WTC11 (cell line): ENCODE measurements around the gene MYMX. TPM values are rescaled to one million over a fixed set of nuclear protein-coding genes. Genes with fewer than 3 reads are reported as not detected.

Experiments used
- ATF3 ChIP-seq: sonication (generic); formaldehyde crosslinking; conservative IDR thresholded peaks from 2 replicates; pipeline ENCODE4 v1.8.1; 2022; ENCODE audit warnings: mild to moderate bottlenecking, missing genetic modification reagents
- CREM ChIP-seq: sonication (generic); formaldehyde crosslinking; IDR thresholded peaks from 2 replicates; pipeline ENCODE4 v1.8.1; 2022; ENCODE audit warnings: mild to moderate bottlenecking, missing genetic modification reagents, moderate library complexity
- CTCF ChIP-seq: fragments of 200-600 bp; IDR thresholded peaks from 2 replicates; pipeline ENCODE4 v1.8.0; 2022; ENCODE audit warnings: antibody characterized with exemption
- E2F1 ChIP-seq: sonication (generic); formaldehyde crosslinking; IDR thresholded peaks from 2 replicates; pipeline ENCODE4 v1.8.0; 2022; ENCODE audit warnings: mild to moderate bottlenecking, missing genetic modification reagents
- E2F4 ChIP-seq: sonication (generic); formaldehyde crosslinking; IDR thresholded peaks from 2 replicates; pipeline ENCODE4 v1.8.1; 2022; ENCODE audit warnings: low read depth, mild to moderate bottlenecking, moderate library complexity, missing genetic modification reagents, borderline replicate concordance
- ELF4 ChIP-seq: sonication (generic); formaldehyde crosslinking; IDR thresholded peaks from 2 replicates; pipeline ENCODE4 v1.8.1; 2022; ENCODE audit warnings: low read depth, mild to moderate bottlenecking, moderate library complexity, missing genetic modification reagents
- FOXK1 ChIP-seq: sonication (generic); formaldehyde crosslinking; IDR thresholded peaks from 2 replicates; pipeline ENCODE4 v1.8.0; 2022; ENCODE audit warnings: mild to moderate bottlenecking, moderate library complexity, missing genetic modification reagents
- FOXP1 ChIP-seq: sonication (generic); formaldehyde crosslinking; IDR thresholded peaks from 2 replicates; pipeline ENCODE4 v1.8.0; 2022; ENCODE audit warnings: missing genetic modification reagents, mild to moderate bottlenecking, moderate library complexity, borderline replicate concordance
- FOXP4 ChIP-seq: sonication (generic); formaldehyde crosslinking; IDR thresholded peaks from 2 replicates; pipeline ENCODE4 v1.8.0; 2022; ENCODE audit warnings: mild to moderate bottlenecking, missing genetic modification reagents
- GABPB1 ChIP-seq: sonication (generic); formaldehyde crosslinking; IDR thresholded peaks from 2 replicates; pipeline ENCODE4 v1.8.1; 2023; ENCODE audit warnings: mild to moderate bottlenecking, missing genetic modification reagents
- GRHL2 ChIP-seq: fragments of 250-450 bp; sonication (Bioruptor Pico); IDR thresholded peaks from 2 replicates; pipeline ENCODE4 v1.8.0; 2022; ENCODE audit warnings: mild to moderate bottlenecking, moderate library complexity; ENCODE audit not compliant: insufficient replicate concordance, severe bottlenecking
- HMGXB4 ChIP-seq: sonication (generic); formaldehyde crosslinking; IDR thresholded peaks from 2 replicates; pipeline ENCODE4 v1.8.1; 2023; ENCODE audit warnings: mild to moderate bottlenecking, moderate library complexity, missing genetic modification reagents
- IRF1 ChIP-seq: sonication (generic); formaldehyde crosslinking; IDR thresholded peaks from 2 replicates; pipeline ENCODE4 v1.8.0; 2023; ENCODE audit warnings: missing genetic modification reagents
- JAZF1 ChIP-seq: fragments of 250-450 bp; sonication (Bioruptor Pico); IDR thresholded peaks from 2 replicates; pipeline ENCODE4 v1.9.0; 2021; ENCODE audit warnings: moderate library complexity, mild to moderate bottlenecking, inconsistent platforms
- MAX ChIP-seq: sonication (generic); formaldehyde crosslinking; IDR thresholded peaks from 2 replicates; pipeline ENCODE4 v1.8.0; 2022; ENCODE audit warnings: mild to moderate bottlenecking, missing genetic modification reagents
- MYBL2 ChIP-seq: sonication (generic); formaldehyde crosslinking; IDR thresholded peaks from 2 replicates; pipeline ENCODE4 v1.8.1; 2023; ENCODE audit warnings: mild to moderate bottlenecking, moderate library complexity, missing genetic modification reagents
- NFYB ChIP-seq: sonication (generic); formaldehyde crosslinking; conservative IDR thresholded peaks from 2 replicates; pipeline ENCODE4 v1.8.0; 2022; ENCODE audit warnings: low read depth, missing genetic modification reagents
- RELA ChIP-seq: sonication (generic); formaldehyde crosslinking; IDR thresholded peaks from 2 replicates; pipeline ENCODE4 v1.8.1; 2022; ENCODE audit warnings: missing genetic modification reagents, mild to moderate bottlenecking, borderline replicate concordance
- SP1 ChIP-seq: sonication (generic); formaldehyde crosslinking; conservative IDR thresholded peaks from 2 replicates; pipeline ENCODE4 v1.8.1; 2022; ENCODE audit warnings: missing genetic modification reagents
- TEAD4 ChIP-seq: sonication (generic); formaldehyde crosslinking; IDR thresholded peaks from 2 replicates; pipeline ENCODE4 v1.8.0; 2022; ENCODE audit warnings: mild to moderate bottlenecking, missing genetic modification reagents
- TP53 ChIP-seq: sonication (generic); formaldehyde crosslinking; IDR thresholded peaks from 2 replicates; pipeline ENCODE4 v1.8.1; 2023; ENCODE audit warnings: mild to moderate bottlenecking, missing genetic modification reagents
- USF1 ChIP-seq: sonication (generic); formaldehyde crosslinking; IDR thresholded peaks from 2 replicates; pipeline ENCODE4 v1.8.0; 2022; ENCODE audit warnings: mild to moderate bottlenecking, missing genetic modification reagents
- ZNF121 ChIP-seq: sonication (generic); formaldehyde crosslinking; IDR thresholded peaks from 2 replicates; pipeline ENCODE4 v1.8.0; 2023; ENCODE audit warnings: missing genetic modification reagents
- ZNF138 ChIP-seq: sonication (generic); formaldehyde crosslinking; conservative IDR thresholded peaks from 2 replicates; pipeline ENCODE4 v1.8.1; 2022; ENCODE audit warnings: mild to moderate bottlenecking, moderate library complexity, missing genetic modification reagents
- ZNF317 ChIP-seq: sonication (generic); formaldehyde crosslinking; IDR thresholded peaks from 2 replicates; pipeline ENCODE4 v1.8.1; 2023; ENCODE audit warnings: low read depth, mild to moderate bottlenecking, moderate library complexity, missing genetic modification reagents, borderline replicate concordance
- ZNF423 ChIP-seq: fragments of 250-450 bp; sonication (Bioruptor Pico); IDR thresholded peaks from 2 replicates; pipeline ENCODE4 v2.1.2; 2022; ENCODE audit warnings: mild to moderate bottlenecking, moderate library complexity
- total RNA-seq: library from RNA; stranded (reverse); gene quantifications from 3 replicates; pipeline ENCODE4 v1.2.3, GENCODE V29; 2021

The MYMX gene
- total RNA-seq, 1 experiment from 2014 or later, result 3.9 TPM

GRCh38 chr6:44223319-44224028, 6.7 kb downstream of the MYMX start, which contains the start of gene SLC29A1 (continued):
- TF ChIP-seq ZNF423 (CRISPR knock-in tag), result peak; percentile 85
- TF ChIP-seq GRHL2 (CRISPR knock-in tag), result no peak
- peak; percentile 72; the same call in 1 of the 2 replicates for TF ChIP-seq RELA
- TF ChIP-seq CTCF, result peak; percentile 36; the same call in 1 of the 2 replicates
- TF ChIP-seq E2F1 (CRISPR knock-in tag), result no peak
- 0 out of 2 replicates have a peak, but pooled peaks have one; percentile 28 for TF ChIP-seq ZNF317 (CRISPR knock-in tag)
- TF ChIP-seq E2F4, result peak; percentile 66; the same call in 1 of the 2 replicates
- peak; percentile 36 for TF ChIP-seq USF1 (CRISPR knock-in tag)
- 0 out of 2 replicates have a peak, but pooled peaks have one; percentile 12 for TF ChIP-seq ATF3
- TF ChIP-seq GABPB1 (CRISPR knock-in tag), result peak; percentile 48; the same call in 1 of the 2 replicates
- TF ChIP-seq CREM, result peak; percentile 80
- peak; percentile 71; the same call in 1 of the 2 replicates for TF ChIP-seq FOXP4 (CRISPR knock-in tag)
- no peak; the same call in 1 of the 2 replicates for TF ChIP-seq MAX (CRISPR knock-in tag)
- TF ChIP-seq FOXP1, result peak; percentile 54; the same call in 1 of the 2 replicates
- TF ChIP-seq IRF1, result peak; percentile 41; the same call in 1 of the 2 replicates
- TF ChIP-seq MYBL2 (CRISPR knock-in tag), result no peak
- peak; percentile 79 for TF ChIP-seq SP1 (CRISPR knock-in tag)
- peak; percentile 15; the same call in 1 of the 2 replicates for TF ChIP-seq NFYB (CRISPR knock-in tag)
- TF ChIP-seq ELF4 (CRISPR knock-in tag), result peak; percentile 38; the same call in 1 of the 2 replicates
- no peak for TF ChIP-seq TEAD4 (CRISPR knock-in tag)
- peak; percentile 36; the same call in 1 of the 2 replicates for TF ChIP-seq HMGXB4 (CRISPR knock-in tag)
- no peak for TF ChIP-seq ZNF138 (CRISPR knock-in tag)
- 0 out of 2 replicates have a peak, but pooled peaks have one; percentile 67 for TF ChIP-seq FOXK1 (CRISPR knock-in tag)
- 0 out of 2 replicates have a peak, but pooled peaks have one; percentile 79 for TF ChIP-seq TP53 (CRISPR knock-in tag)
- no peak for TF ChIP-seq ZNF121 (CRISPR knock-in tag)
- TF ChIP-seq JAZF1, result no peak
